HepG2 (cell line): ENCODE measurements around the gene TCF23. TPM values are rescaled to one million over a fixed set of nuclear protein-coding genes. Genes with fewer than 3 reads are reported as not detected.

Source experiments
- ATF5 ChIP-seq: sonication (generic); formaldehyde crosslinking; IDR thresholded peaks from 2 replicates; pipeline ENCODE4 v1.4.0; 2020; ENCODE audit warnings: mild to moderate bottlenecking, low read depth, missing genetic modification reagents
- FIP1L1 ChIP-seq: fragments of 200-400 bp; formaldehyde crosslinking; IDR thresholded peaks from 2 replicates; pipeline ENCODE4 v1.6.1; 2018; ENCODE audit warnings: low read depth, mild to moderate bottlenecking, low read length, moderate library complexity, borderline replicate concordance; ENCODE audit not compliant: insufficient read depth
- FOXO4 ChIP-seq: sonication (generic); formaldehyde crosslinking; conservative IDR thresholded peaks from 2 replicates; pipeline ENCODE4 v1.8.1; 2023; ENCODE audit warnings: missing genetic modification reagents
- GMEB2 ChIP-seq: IDR thresholded peaks from 2 replicates; pipeline ENCODE4 v1.6.1; 2016; ENCODE audit warnings: missing biosample characterization, missing genetic modification reagents, low read depth
- HBP1 ChIP-seq: IDR thresholded peaks from 2 replicates; pipeline ENCODE4 v1.6.1; 2016; ENCODE audit warnings: low read depth, control low read depth
- NRL ChIP-seq: sonication (generic); formaldehyde crosslinking; IDR thresholded peaks from 2 replicates; pipeline ENCODE4 v1.5.0; 2020; ENCODE audit warnings: missing genetic modification reagents, mild to moderate bottlenecking, moderate library complexity, borderline replicate concordance
- PREB ChIP-seq: sonication (generic); formaldehyde crosslinking; IDR thresholded peaks from 2 replicates; pipeline ENCODE4 v1.4.0; 2020; ENCODE audit warnings: missing genetic modification reagents
- SIN3A ChIP-seq: IDR thresholded peaks from 2 replicates; pipeline ENCODE4 v1.6.1; 2011; ENCODE audit warnings: low read depth, mild to moderate bottlenecking, control low read depth, low read length, borderline replicate concordance
- TOPORS ChIP-seq: sonication (generic); formaldehyde crosslinking; IDR thresholded peaks from 2 replicates; pipeline ENCODE4 v1.8.0; 2023; ENCODE audit warnings: mild to moderate bottlenecking, missing genetic modification reagents
- ZBTB38 ChIP-seq: sonication (generic); formaldehyde crosslinking; IDR thresholded peaks from 2 replicates; pipeline ENCODE4 v1.5.1; 2020; ENCODE audit warnings: mild to moderate bottlenecking, missing genetic modification reagents
- ZFP90 ChIP-seq: sonication (generic); formaldehyde crosslinking; IDR thresholded peaks from 2 replicates; pipeline ENCODE4 v1.8.0; 2022; ENCODE audit warnings: missing genetic modification reagents, mild to moderate bottlenecking, inconsistent platforms, borderline replicate concordance
- ZNF615 ChIP-seq: sonication (generic); formaldehyde crosslinking; IDR thresholded peaks from 2 replicates; pipeline ENCODE4 v1.5.0; 2020; ENCODE audit warnings: mild to moderate bottlenecking, missing genetic modification reagents, borderline replicate concordance
- ZNF772 ChIP-seq: sonication (generic); formaldehyde crosslinking; IDR thresholded peaks from 2 replicates; pipeline ENCODE4 v1.5.0; 2020; ENCODE audit warnings: mild to moderate bottlenecking, missing genetic modification reagents
- ZSCAN31 ChIP-seq: sonication (generic); formaldehyde crosslinking; IDR thresholded peaks from 2 replicates; pipeline ENCODE4 v1.5.0; 2020; ENCODE audit warnings: low read depth, mild to moderate bottlenecking, missing genetic modification reagents
- polyA plus RNA-seq, 8 experiments: library from polyadenylated mRNA; depleted of rRNA in 3 of 8; stranded (reverse) in 7 of 8; unstranded in 1 of 8; fragments of >200 nt; fragmentation: Illumina TruSeq in 4 of 8; extraction: Trizol in 4 of 8; gene quantifications; 2 replicates each; pipeline versions ENCODE4 v1.2.1 to v1.2.3, GENCODE V29; 2011 to 2016; ENCODE audit warnings: low read depth in 4 of 8, missing spikeins in 1 of 8, mixed read lengths in 1 of 8; ENCODE audit not compliant: insufficient read depth in 1 of 8
- total RNA-seq, 5 experiments: library from RNA; depleted of rRNA; stranded (reverse); fragments of >200 nt; fragmentation: Illumina TruSeq; extraction: Trizol; gene quantifications; 2 replicates each; pipeline ENCODE4 v1.2.3, GENCODE V29; 2016; ENCODE audit warnings: low read depth in 1 of 5
- TF ChIP-seq, protein P1 (sequence below): sonication (generic); formaldehyde crosslinking; IDR thresholded peaks from 2 replicates; pipeline ENCODE4 v1.9.0; 2022; ENCODE audit warnings: low read depth, missing genetic modification reagents
- TF ChIP-seq, protein P2 (sequence below): IDR thresholded peaks from 2 replicates; pipeline ENCODE4 v1.6.1; 2012; ENCODE audit warnings: inconsistent platforms
- TF ChIP-seq, protein P3 (sequence below): sonication (generic); formaldehyde crosslinking; IDR thresholded peaks from 2 replicates; pipeline ENCODE4 v1.8.0; 2023; ENCODE audit warnings: mild to moderate bottlenecking, missing genetic modification reagents

The TCF23 gene
- total and polyA plus RNA-seq, 2 of the 13 experiments (the other 11 are each of a cell fraction or from before 2014, with no cell fraction given) = 0.02 to 1.4 TPM

GRCh38 chr2:27133195-27133875, 15.5 kb upstream of the TCF23 start (continued):
- no peak for TF ChIP-seq GMEB2 (CRISPR knock-in tag)
- TF ChIP-seq FOXO4 (CRISPR knock-in tag) = 0 out of 2 replicates have a peak, but pooled peaks have one; percentile 29
- TF ChIP-seq NRL (CRISPR knock-in tag) = peak; percentile 43; the same call in 1 of the 2 replicates
- TF ChIP-seq, protein P1, sequence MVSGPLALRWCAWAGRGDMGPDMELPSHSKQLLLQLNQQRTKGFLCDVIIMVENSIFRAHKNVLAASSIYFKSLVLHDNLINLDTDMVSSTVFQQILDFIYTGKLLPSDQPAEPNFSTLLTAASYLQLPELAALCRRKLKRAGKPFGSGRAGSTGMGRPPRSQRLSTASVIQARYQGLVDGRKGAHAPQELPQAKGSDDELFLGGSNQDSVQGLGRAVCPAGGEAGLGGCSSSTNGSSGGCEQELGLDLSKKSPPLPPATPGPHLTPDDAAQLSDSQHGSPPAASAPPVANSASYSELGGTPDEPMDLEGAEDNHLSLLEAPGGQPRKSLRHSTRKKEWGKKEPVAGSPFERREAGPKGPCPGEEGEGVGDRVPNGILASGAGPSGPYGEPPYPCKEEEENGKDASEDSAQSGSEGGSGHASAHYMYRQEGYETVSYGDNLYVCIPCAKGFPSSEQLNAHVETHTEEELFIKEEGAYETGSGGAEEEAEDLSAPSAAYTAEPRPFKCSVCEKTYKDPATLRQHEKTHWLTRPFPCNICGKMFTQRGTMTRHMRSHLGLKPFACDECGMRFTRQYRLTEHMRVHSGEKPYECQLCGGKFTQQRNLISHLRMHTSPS (CRISPR knock-in tag) = 0 out of 2 replicates have a peak, but pooled peaks have one; percentile 4
- TF ChIP-seq TOPORS (CRISPR knock-in tag) = 0 out of 2 replicates have a peak, but pooled peaks have one; percentile 1
- no peak for TF ChIP-seq ATF5
- 0 out of 2 replicates have a peak, but pooled peaks have one; percentile 61 for TF ChIP-seq ZFP90
- TF ChIP-seq SIN3A = 0 out of 2 replicates have a peak, but pooled peaks have one; percentile 51
- TF ChIP-seq, protein P2, sequence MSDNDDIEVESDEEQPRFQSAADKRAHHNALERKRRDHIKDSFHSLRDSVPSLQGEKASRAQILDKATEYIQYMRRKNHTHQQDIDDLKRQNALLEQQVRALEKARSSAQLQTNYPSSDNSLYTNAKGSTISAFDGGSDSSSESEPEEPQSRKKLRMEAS = peak; percentile 21; the same call in 1 of the 2 replicates
- TF ChIP-seq, protein P3, sequence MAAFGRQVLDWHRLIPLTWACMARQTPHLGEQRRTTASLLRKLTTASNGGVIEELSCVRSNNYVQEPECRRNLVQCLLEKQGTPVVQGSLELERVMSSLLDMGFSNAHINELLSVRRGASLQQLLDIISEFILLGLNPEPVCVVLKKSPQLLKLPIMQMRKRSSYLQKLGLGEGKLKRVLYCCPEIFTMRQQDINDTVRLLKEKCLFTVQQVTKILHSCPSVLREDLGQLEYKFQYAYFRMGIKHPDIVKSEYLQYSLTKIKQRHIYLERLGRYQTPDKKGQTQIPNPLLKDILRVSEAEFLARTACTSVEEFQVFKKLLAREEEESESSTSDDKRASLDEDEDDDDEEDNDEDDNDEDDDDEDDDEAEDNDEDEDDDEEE (CRISPR knock-in tag) = 0 out of 2 replicates have a peak, but pooled peaks have one; percentile 9
- 0 out of 2 replicates have a peak, but pooled peaks have one; percentile 14 for TF ChIP-seq FIP1L1
- TF ChIP-seq ZNF772 (CRISPR knock-in tag) = peak; percentile 33; the same call in 1 of the 2 replicates
- TF ChIP-seq PREB = no peak
- TF ChIP-seq HBP1 = no peak
- TF ChIP-seq ZSCAN31 (CRISPR knock-in tag) = peak; percentile 48; the same call in 1 of the 2 replicates
- 0 out of 2 replicates have a peak, but pooled peaks have one; percentile 40 for TF ChIP-seq ZBTB38
- TF ChIP-seq ZNF615 = 0 out of 2 replicates have a peak, but pooled peaks have one; percentile 10
